NCI-H187 treated with DMSO at 0.1 percent for 48 hours (cell line): ENCODE measurements around the gene GPR55.

Experiments used
- DNase-seq: peaks from one replicate; lab custom pipeline; 2025; lab: John Stamatoyannopoulos, UW

Gene GPR55

DNA sequence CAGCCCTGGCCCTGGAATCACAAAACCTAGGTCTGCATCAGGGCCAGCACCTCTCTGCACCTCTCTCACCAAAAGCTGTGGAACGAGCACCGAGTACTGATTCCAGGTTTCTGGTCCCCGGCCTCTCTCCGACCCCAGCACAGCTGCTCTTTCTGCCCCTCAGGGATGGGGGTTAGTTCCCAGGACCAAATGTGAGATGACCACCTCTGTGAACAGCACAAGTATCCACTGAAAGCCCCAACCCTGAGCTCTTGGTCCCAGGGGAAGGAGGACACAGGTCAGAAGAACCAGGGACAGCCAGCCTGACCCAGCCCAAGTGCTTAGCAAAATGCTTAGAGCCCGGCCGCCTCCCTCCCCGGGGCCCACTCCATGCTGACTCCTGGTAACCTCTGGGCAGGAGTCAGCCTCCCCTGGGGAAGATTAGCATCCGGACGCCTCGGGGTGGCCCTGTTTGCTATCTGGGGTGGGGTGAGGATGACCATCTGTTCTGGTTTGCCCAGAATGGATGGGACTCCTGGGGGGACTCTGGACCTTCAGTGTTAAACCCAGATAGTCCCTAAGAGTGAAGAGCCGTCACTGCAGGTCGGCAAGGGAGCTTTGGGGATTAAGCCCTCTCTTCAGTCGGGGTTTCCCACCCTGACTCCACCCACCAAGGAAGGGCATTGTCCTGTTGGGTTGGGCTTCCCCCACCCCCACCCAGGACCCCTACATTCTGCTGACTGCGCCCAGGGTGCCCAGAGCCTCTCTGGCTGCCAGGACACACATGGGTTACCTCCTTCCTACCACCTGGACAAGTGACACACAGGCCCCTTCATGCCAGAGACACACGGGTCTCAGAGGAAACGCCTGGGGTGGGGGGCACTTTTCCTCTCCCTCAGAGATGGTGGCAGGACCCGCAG is 9.4 kb upstream of the GPR55 start:
- no peak for DNase-seq

DNA sequence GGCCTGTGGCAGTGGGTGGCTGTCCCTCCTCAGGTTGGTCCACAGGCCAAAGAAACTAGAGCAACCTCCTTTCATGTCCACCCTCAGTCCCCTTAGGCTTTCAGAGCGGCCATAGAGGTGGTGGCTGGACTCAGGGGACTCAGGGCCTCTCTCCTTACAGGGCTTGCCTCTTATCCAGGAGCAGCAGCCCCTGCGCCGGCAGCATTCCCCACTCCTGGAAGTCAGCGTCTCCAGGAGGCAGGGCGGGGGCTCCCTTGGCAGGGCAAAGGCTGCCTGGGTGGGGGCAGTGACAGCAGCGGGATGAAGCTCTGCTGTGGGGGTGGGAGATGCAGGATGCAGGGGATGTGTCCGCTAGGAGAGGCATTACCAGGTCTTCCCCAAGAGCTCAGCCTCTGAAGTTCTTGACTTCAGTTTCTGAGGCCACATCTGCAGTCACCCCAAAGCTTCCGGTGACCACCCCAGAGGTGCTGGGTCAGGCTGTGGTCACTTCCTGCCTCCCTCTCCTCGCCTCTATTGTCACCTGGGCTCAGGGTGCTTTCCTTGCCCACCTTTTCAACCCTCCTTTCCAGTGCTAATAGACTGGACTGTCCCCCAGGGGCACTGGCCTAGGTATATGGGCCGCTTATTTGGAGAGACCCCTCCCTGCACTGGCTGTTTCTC is 8.6 kb upstream of the GPR55 start:
- no peak for DNase-seq

DNA sequence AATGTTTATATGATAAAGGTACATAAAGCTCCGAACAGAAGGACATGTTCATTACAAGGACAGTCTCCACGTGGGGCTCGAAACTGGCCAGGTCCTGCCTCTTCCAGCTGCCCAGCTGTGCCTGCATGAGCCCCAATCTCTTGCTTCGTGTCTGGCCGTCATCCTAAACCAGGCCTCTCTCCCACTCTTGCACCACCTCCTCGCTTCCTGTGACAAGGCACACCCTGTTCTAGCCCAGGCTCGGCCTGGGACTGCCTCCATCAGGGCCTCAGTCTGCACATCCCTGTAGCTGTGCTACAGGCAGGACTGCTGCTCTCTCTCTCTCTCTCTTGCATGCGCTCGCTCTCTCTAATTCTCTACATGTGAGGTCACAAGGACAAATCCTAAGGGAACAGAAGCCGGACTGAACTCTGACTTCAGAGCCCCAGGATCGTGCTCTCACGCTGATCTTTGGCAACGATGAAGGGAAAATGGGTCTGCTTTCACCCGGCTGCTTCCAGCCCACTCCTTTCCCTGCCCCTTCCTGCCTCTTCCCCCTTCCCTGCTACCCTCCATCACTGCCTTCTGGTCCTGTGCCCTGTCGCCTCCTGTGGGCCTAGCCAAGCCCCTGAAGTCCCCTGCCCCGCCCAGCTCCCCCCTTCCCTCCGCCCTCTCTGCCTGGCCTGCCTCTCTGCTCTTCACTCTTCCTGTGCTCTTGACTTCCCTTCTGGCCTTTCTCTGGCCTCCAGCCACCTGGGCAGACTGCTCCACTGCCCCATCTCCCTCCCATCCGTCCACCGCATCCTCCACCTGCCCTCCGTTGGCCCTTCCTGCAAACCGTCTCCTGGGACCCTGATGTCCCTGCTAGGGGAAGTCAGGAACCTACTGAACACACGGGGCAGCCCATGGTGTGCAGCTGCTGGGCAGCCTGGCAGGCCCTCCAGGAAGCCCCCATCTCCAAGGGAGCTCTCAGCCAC is 7.8 kb upstream of the GPR55 start:
- no peak for DNase-seq

DNA sequence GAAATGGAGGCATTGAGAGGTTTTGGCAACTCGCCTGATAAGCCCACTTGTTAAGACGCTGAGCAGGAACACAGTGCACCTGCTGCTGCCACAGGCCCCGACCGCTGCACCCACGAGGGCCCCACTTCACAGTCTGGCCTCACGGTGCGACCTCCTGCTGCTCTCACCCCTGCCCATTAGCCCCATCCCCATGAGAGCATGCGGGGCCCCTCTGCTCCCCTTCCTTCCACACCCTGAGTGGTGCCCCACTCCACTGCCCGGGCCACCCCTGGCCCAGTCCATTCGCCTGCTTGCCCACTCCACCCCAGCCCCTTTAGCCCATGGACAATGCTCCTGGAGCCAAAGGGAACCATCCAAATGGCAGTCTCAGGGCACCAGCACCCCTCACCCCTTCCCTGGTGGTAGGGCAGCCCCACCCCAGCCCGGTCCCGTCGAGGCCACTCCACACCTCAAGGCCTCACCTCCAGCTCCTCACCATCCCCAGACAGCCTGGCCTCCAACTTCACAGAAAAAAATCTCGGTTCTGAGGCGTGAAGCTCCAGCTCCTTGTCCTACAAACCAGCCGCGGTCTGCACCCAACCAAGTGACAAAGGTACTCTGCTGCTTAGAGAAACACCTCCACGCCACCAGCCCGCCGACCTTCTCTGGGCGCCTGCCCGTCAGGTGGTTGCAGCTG is 6.7 kb upstream of the GPR55 start:
- no peak for DNase-seq

DNA sequence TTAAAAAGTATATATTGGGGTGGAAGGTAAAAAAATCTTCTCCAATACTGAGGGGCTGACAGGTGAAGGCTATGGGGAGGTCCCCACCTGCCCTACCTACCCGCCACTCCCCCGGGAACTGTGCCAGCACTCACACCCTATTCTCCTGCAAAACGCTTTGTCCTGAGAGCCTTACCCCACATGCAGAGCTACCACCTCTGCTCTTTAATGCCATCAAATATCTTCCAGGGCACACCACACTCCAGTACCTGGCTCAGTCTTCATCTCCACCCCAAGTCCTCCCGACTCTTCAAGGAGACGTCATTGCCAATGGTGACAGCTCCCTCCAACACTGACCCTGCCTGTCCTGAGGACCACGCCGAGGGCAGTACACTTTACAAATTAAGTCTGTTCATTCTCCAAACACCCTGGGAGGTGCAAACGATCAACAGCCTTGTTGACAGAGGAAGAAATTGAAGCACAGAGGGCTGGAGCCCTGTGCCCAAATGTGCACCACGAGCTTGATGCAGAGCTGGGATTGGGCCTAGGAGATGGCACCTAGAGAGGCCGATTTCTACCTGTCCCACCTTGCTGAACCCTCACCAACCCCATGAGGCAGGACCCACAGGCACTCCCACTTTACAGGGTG is 6.0 kb upstream of the GPR55 start:
- DNase-seq, result no peak

DNA sequence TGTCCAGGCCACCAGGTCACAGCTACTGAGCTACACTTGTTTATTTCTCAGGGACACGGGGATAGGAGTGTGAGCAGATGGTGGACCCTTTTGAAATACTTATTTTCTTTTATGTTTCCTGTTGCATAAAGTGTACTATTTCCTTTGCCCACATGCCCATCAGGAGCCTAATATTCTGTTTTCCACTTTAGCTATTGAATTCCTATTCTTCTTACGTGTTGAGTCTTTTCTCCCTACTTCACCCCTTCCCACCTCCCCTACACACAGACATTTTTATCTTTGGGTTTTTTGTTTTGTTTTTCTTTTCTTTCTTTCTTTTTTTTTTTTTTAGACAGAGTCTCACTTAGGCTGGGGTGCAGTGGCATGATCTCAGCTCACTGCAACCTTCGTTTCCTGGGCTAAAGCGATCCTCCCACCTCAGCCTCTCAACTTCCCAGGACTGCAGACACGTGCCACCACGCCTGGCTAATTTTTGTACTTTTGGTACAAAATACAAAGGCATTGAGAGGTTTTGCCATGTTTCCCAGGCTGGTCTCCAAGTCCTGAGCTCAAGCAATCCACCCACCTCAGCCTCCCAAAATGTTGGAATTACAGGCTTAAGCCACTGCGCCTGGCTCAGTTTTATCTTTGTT is 5.2 kb upstream of the GPR55 start:
- no peak for DNase-seq

DNA sequence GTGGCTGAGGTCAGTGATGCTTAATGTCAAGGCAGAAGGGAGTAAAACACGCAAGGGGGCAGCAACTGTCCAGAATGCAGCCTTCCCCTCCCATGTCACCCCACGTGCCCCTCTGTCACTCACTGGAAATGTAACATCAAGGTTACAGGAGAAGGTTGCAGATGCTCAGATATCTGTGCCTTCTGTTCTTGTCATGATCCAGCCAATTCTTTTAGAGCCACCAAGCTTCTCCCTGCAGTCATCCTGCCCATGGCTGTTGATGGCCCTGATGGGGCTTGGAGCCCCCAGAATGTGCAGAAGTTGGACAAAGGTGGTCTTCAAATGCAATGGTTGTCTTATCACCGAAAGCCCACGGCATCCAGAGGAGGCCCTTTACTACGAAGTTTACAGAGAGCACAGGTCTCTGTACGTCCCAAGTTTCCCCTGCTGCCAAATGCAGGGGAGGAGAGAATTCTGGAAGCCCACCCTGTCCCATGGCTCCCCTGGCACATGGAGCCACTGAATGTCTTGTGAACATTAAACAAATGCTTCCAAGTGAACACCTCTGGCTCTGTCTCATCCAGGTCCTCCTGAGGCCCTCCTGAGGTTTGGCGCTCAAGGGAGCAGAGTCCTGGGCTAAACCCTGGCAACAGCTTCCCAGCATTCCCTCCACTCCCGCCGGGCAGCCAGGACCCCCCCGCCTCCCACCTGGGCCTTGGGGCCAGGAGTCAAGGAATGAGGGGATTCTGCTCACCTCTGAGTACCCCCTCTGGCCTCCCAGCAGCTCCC is 4.5 kb upstream of the GPR55 start:
- no peak for DNase-seq

DNA sequence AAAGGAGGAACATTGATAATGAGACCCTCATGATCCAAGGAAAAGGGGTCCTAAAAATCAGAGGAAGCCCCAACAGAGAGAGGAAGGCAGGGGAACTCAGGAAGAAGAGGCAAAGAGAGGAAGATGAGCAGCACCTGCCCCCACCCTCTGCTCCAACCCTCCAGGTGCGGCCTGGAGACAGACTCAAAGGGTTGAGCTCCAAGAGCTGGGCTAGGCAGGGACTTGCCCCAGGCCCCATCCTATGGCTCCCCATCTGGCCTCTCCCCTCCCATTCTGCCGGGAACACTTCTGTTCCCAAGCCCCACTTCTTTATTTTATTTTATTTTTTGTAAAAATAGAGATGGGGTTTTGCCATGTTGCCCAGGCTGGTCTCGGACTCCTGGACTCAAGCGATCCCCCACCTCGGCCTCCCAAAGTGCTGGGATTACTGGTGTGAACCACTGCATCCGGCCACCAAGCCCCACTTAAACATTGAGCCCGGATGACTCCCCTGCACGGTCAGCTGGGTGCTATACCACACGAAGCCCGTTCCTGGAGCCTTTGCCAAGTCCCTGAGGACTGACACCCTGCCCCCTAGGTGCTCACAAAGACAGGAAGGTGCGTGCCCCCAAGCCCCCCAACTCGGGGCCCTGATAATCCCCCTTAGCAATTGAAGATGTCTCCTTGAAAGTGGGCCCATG is 3.8 kb upstream of the GPR55 start:
- no peak for DNase-seq

DNA sequence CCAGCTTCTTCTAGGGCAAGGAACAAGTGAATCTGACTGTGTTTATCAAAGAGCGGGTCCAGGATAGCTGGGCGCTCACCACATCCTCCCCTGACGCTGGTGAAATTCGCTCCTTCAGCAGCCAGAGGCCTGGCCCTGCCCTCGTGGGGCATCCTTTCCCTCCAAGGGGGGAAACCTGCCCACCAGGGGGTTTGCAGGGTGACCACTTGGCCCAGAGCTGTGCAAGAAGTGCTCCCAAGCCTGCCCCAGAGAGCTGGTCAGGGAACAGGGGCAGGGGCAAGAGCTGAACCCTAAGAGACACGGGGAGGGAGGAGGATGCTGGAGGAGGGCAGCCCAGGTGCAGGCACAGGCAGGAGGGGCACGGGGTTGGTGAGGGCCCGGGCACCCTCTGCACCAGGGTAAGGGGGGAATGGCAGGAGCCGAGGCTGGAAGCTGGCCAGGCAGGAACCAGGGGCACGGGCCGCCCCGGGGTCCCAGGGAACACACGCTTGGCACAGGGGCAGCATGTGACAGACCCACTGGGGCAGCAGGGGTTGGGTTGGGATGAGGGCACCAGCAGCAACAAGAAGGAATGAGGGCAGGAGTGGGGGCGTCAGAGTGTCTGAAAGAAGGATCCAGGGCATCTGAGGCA is 2.8 kb upstream of the GPR55 start:
- no peak for DNase-seq

DNA sequence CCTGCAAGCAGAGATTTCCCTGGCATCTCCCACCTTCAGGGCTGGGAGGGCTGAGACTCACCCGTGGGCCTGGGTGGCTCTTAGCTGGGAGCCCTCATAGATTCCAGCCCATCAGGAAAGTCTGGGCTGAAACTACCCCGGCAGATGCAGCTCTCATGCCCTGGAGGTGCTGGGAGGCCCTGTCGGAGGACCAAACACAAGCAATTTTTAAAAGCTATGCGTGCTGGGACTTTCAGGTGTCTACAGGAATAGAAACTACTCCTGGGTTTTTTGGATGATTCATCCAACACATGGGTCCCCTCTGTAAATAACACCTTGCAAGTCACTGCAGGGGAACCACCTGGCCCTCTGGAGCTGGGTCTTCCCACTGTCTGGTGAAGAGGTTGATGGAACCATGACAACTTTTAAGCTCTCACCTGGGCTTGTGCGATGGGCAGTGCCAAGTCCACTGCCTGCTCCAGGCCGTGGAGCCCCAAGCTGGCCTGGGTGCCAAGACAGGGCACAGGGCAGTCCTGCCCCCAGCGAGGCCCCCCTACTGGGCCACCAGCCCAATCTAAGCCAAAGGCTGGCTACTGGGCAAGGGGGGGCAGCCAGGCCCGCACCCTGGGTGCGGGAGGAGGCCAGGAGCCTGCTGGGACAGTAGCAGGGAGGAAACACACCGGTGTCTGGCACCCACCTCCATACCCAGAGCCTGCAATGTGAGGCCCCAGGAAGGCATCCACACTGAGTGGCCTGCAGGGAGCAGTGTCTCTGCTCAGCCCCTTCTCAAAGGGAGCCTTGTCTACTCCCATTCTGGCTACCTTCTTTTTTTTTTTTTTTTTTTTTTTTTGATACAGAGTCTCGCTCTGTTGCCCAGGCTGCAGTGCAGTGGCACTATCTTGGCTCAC is 1.1 kb upstream of the GPR55 start:
- DNase-seq, result no peak

DNA sequence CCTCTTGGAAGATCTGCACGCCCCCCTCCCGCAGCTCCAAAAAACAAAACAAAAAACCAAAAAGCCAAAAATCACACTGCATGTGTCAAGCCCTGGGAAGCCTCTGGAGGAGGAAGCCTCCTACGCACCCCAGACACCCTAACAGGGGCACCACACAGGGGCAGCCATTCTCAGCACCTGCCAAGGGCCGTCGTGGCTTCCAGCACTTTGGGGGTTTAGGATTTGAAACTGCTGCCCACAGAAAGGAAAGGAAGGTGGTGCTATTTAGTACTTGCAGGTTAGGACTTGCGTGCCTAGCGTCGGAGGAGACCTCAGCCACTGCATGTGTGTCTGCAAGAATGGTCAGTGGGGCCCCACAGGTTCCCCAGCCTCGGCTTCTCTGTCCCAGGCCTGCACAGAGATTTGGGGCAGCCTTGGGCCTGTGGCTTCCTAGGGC is 419 bp upstream of the GPR55 start:
- no peak for DNase-seq

DNA sequence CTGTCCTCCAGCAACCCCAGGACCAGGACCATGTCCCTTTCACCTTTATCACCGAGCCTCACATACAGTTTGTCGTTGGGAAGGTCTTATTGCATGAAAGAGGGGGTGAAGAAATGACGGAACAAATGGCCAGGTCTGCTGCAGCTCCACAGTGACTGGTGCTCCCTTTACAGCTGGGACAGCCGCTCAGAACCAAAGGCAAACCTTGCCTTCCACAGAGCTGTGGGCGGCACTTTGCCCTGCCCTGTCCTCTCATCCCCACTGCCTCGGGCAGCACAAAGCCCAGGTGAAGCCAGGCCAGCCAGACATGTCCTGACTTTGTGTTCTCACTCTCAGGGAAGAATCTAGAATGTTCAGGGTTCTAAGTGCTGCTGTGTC is 961 bp downstream of the GPR55 start:
- DNase-seq, result no peak

DNA sequence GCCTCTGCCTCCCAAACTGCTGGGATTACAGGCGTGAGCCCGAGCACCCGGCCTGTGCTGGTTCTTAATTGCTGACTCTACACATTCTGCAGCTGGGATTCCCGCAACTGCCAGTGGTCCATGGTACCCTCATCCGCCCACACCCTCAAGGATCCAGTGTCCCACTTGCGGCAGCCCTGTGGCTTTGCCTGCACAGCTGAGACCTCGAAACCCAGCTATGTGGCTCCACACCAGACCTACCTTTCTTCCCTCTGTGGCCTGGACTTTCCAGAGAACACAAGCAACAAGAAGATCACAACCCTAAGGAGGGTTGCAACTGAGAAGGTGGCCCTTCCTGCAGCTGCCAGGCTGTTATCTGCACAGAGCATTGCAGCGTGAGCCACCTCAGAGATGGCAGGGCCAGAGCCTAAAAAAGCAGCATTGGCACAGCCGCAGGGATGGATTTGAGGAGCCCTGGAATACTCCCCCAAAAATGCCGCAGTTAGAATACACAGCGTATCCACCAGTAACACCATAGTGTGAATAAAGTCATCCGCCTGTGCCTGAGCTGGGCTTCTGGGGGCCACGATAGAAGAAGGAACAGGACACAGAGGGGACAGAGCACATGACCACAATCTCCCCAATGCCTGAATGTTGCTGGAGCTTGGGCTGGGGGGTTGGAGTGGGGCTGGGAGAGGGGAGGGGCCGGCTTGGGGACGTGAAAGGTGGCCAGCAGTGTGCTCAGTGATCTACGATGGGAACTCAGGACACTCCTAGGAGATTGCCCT is 1.9 kb downstream of the GPR55 start:
- DNase-seq, result no peak

DNA sequence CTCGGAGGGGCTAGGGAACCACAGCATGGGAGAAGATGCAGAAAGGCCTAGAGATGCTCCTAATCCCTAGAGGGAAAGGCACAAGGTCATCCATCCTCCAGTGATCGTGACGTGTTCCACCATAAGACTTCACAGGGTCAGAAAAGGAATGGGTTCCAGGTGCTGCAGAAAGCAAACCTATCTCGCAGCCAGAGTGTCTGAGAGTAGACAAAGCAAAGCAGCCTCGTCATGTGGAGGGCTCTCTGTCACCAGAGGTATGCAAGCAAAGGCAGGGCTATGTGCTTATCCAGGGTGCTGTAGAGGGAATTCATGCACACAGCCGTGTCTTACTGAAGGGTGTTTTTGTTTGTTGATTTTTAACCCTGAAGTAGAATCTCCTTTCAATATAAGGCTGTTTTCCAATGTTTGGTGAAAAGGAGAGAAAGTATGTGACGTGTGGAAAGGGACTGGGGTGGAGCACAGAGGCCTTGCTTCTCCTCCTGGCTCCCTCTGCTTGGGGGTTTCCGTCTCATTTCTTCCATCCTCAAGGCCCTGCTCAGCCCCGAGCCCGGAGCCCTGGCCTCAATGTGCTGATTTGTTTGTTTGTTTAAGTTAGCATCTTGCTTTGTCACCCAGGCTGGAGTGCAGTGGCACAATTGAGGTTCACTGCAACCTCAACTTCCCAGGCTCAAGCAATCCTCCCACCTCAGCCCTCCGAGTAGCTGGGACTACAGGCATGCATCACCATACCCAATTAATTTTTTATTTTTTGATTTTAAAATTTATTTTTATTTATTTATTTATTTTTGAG is 3.0 kb downstream of the GPR55 start:
- no peak for DNase-seq

DNA sequence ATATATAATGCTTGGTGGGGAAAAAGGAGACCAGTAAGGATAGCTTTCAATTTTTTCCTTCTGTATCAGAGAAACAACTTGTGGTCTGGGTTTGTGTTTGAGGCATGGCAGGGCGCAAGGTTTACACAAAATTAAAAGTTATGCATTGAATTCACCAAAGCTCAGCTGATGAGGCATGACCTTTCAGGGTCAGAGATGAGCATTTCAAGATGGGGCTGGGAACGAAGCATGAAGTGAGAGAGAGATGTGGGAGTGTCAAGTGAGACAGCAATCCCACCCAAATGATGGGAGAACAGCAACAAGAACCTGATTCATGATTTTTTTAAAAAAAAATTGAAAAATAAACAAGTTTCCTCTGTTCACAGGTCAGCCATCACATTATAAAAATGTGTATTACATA is 4.9 kb downstream of the GPR55 start:
- no peak for DNase-seq

DNA sequence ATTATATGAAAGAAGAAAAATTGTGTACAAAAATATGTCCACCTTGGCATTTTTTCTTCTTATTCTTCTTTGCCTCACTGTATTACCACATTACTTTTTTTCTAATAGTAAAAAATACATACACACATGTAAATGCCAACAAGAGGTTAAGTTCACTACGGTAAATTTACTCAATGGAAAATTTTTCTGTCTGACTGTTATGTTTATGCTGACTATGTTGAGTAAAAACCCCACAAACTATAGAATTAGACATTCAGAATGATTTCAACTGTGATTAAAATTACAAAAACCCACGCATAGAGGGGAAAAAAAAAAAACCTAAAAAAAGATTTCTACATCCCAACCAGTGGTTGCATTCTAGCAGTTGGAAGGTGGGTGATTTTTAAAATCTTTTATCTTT is 5.4 kb downstream of the GPR55 start:
- DNase-seq, result no peak
